Ishikawa (cell line): ENCODE results near the gene LIMK2.

Source experiments
- CEBPB ChIP-seq: IDR thresholded peaks from 2 replicates; pipeline ENCODE4 v1.6.1; 2012
- EGR1 ChIP-seq: IDR thresholded peaks from 2 replicates; pipeline ENCODE4 v1.6.1; 2012
- EP300 ChIP-seq: IDR thresholded peaks from 2 replicates; pipeline ENCODE4 v1.6.1; 2012; ENCODE audit warnings: borderline replicate concordance
- FOXM1 ChIP-seq: IDR thresholded peaks from 2 replicates; pipeline ENCODE4 v1.6.1; 2012; ENCODE audit warnings: low read depth, borderline replicate concordance
- NFIC ChIP-seq: IDR thresholded peaks from 2 replicates; pipeline ENCODE4 v1.6.1; 2012
- RAD21 ChIP-seq: IDR thresholded peaks from 2 replicates; pipeline ENCODE4 v1.6.1; 2012; ENCODE audit warnings: low read depth
- TCF12 ChIP-seq: IDR thresholded peaks from 2 replicates; pipeline ENCODE4 v1.6.1; 2012; ENCODE audit warnings: low read depth
- YY1 ChIP-seq: IDR thresholded peaks from 2 replicates; pipeline ENCODE4 v1.6.1; 2012; ENCODE audit warnings: low read depth
- TF ChIP-seq, protein P1 (sequence below): IDR thresholded peaks from 2 replicates; pipeline ENCODE4 v1.6.1; 2012; ENCODE audit warnings: low read depth, mild to moderate bottlenecking
- TF ChIP-seq, protein P2 (sequence below): IDR thresholded peaks from 2 replicates; pipeline ENCODE4 v1.6.1; 2012

GRCh38 chr22:31178859-31179258, 33.2 kb upstream of the LIMK2 start:
- TF ChIP-seq CEBPB (no peak), EP300 (no peak), RAD21 (no peak), FOXM1 (no peak), EGR1 (no peak), TCF12 (no peak), NFIC (no peak), YY1 (no peak)
- TF ChIP-seq, protein P1, sequence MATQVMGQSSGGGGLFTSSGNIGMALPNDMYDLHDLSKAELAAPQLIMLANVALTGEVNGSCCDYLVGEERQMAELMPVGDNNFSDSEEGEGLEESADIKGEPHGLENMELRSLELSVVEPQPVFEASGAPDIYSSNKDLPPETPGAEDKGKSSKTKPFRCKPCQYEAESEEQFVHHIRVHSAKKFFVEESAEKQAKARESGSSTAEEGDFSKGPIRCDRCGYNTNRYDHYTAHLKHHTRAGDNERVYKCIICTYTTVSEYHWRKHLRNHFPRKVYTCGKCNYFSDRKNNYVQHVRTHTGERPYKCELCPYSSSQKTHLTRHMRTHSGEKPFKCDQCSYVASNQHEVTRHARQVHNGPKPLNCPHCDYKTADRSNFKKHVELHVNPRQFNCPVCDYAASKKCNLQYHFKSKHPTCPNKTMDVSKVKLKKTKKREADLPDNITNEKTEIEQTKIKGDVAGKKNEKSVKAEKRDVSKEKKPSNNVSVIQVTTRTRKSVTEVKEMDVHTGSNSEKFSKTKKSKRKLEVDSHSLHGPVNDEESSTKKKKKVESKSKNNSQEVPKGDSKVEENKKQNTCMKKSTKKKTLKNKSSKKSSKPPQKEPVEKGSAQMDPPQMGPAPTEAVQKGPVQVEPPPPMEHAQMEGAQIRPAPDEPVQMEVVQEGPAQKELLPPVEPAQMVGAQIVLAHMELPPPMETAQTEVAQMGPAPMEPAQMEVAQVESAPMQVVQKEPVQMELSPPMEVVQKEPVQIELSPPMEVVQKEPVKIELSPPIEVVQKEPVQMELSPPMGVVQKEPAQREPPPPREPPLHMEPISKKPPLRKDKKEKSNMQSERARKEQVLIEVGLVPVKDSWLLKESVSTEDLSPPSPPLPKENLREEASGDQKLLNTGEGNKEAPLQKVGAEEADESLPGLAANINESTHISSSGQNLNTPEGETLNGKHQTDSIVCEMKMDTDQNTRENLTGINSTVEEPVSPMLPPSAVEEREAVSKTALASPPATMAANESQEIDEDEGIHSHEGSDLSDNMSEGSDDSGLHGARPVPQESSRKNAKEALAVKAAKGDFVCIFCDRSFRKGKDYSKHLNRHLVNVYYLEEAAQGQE = no peak
- TF ChIP-seq, protein P2, sequence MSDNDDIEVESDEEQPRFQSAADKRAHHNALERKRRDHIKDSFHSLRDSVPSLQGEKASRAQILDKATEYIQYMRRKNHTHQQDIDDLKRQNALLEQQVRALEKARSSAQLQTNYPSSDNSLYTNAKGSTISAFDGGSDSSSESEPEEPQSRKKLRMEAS = no peak
